MM.1S (cell line): ENCODE measurements around the gene MALRD1.

Source experiments
- DNase-seq: peaks from one replicate; pipeline ENCODE4 v3.0.0-alpha.2; 2015
- H2AFZ ChIP-seq: fragments of 300-600 bp; sonication (generic); 2 replicates; pipeline ENCODE4 v1.6.0; 2016; ENCODE audit warnings: antibody characterized with exemption, low read length
- H3F3A ChIP-seq: fragments of 300-600 bp; sonication (generic); 2 replicates; pipeline ENCODE4 v1.6.1; 2016; ENCODE audit warnings: mild to moderate bottlenecking, antibody characterized with exemption, low read length, moderate library complexity, mixed read lengths; ENCODE audit not compliant: insufficient read depth
- H3K27ac ChIP-seq: fragments of 300-600 bp; sonication (generic); 2 replicates; pipeline ENCODE4 v1.5.1; 2016; ENCODE audit warnings: mild to moderate bottlenecking, low read length
- H3K27me3 ChIP-seq: fragments of 300-600 bp; sonication (generic); replicated peaks from 2 replicates; pipeline ENCODE4 v1.6.0; 2016; ENCODE audit warnings: low read length; ENCODE audit not compliant: insufficient read depth
- H3K36me3 ChIP-seq: fragments of 300-600 bp; sonication (generic); replicated peaks from 2 replicates; pipeline ENCODE4 v1.6.1; 2016; ENCODE audit warnings: mild to moderate bottlenecking, low read length, mixed read lengths; ENCODE audit not compliant: insufficient read depth
- H3K4me1 ChIP-seq: fragments of 300-600 bp; sonication (generic); 2 replicates; pipeline ENCODE4 v1.6.1; 2016; ENCODE audit warnings: low read length, mixed read lengths
- H3K4me2 ChIP-seq: fragments of 300-600 bp; sonication (generic); 2 replicates; pipeline ENCODE4 v1.6.0; 2016; ENCODE audit warnings: low read depth, low read length
- H3K4me3 ChIP-seq: fragments of 300-600 bp; sonication (generic); 2 replicates; pipeline ENCODE4 v1.5.1; 2016; ENCODE audit warnings: low read length, mixed read lengths
- H3K79me2 ChIP-seq: fragments of 300-600 bp; sonication (generic); 2 replicates; pipeline ENCODE4 v1.6.1; 2016; ENCODE audit warnings: mixed run types, low read length, mixed read lengths
- H3K9ac ChIP-seq: fragments of 300-600 bp; sonication (generic); 2 replicates; pipeline ENCODE4 v1.6.1; 2016; ENCODE audit warnings: low read length, mixed read lengths
- H3K9me2 ChIP-seq: fragments of 300-600 bp; sonication (generic); replicated peaks from 2 replicates; pipeline ENCODE4 v1.6.1; 2016; ENCODE audit warnings: mild to moderate bottlenecking, low read length, mixed read lengths; ENCODE audit not compliant: insufficient read depth
- H3K9me3 ChIP-seq: fragments of 300-600 bp; sonication (generic); replicated peaks from 2 replicates; pipeline ENCODE4 v1.6.1; 2016; ENCODE audit warnings: mild to moderate bottlenecking, low read length, mixed read lengths; ENCODE audit not compliant: insufficient read depth
- H4K20me1 ChIP-seq: fragments of 300-600 bp; sonication (generic); 2 replicates; pipeline ENCODE4 v1.6.1; 2016; ENCODE audit warnings: mild to moderate bottlenecking, low read length, moderate library complexity, mixed read lengths; ENCODE audit not compliant: insufficient read depth
- CTCF ChIP-seq: fragments of 300-600 bp; sonication (generic); IDR thresholded peaks from 2 replicates; pipeline ENCODE4 v1.5.1; 2016; ENCODE audit warnings: antibody characterized with exemption, low read length, mixed read lengths
- EZH2 ChIP-seq: fragments of 300-600 bp; sonication (generic); optimal IDR thresholded peaks from 2 replicates; pipeline ENCODE3; 2017; ENCODE audit warnings: low read depth, mild to moderate bottlenecking, antibody characterized with exemption, low read length, mixed read lengths
- EZH2phosphoT487 ChIP-seq: fragments of 300-600 bp; sonication (generic); IDR thresholded peaks from 2 replicates; pipeline ENCODE4 v1.6.1; 2018; ENCODE audit warnings: antibody characterized with exemption, low read length

Gene MALRD1

GRCh38 chr10:19563388-19564141 is 515.0 kb downstream of the MALRD1 start:
- no peak overlapping the region for H3K27ac ChIP-seq
- H4K20me1 ChIP-seq, result no peaks in the 10 kb centered on the region
- no peak for DNase-seq
- H3K27me3 ChIP-seq, result no peaks in the 10 kb centered on the region
- H3K9me3 ChIP-seq, result no peaks in the 10 kb centered on the region
- no peaks in the 10 kb centered on the region for H3K9me2 ChIP-seq
- H3K4me1 ChIP-seq, result no peaks in the 10 kb centered on the region
- H3K36me3 ChIP-seq, result no peaks in the 10 kb centered on the region
- H3K4me3 ChIP-seq, result no peak overlapping the region
- H2AFZ ChIP-seq, result no peak overlapping the region
- no peaks in the 10 kb centered on the region for H3F3A ChIP-seq
- TF ChIP-seq CTCF (no peak), EZH2phosphoT487 (no peak), EZH2 (no peak)
- H3K9ac ChIP-seq, result no peak overlapping the region
- H3K79me2 ChIP-seq, result no peaks in the 10 kb centered on the region
- H3K4me2 ChIP-seq, result no peak overlapping the region

- H4K20me1 ChIP-seq, result no peaks in the 10 kb centered on the region
- H3K9me2 ChIP-seq, result no peaks in the 10 kb centered on the region
- H3K36me3 ChIP-seq, result no peaks in the 10 kb centered on the region
- no peak for DNase-seq
- H3F3A ChIP-seq, result no peaks in the 10 kb centered on the region
- no peak overlapping the region for H3K4me2 ChIP-seq
- H3K4me1 ChIP-seq, result no peaks in the 10 kb centered on the region
- H3K27ac ChIP-seq, result no peak overlapping the region
- TF ChIP-seq CTCF (no peak), EZH2phosphoT487 (no peak), EZH2 (no peak)
- H3K9me3 ChIP-seq, result no peaks in the 10 kb centered on the region
- no peaks in the 10 kb centered on the region for H3K27me3 ChIP-seq
- H3K79me2 ChIP-seq, result no peaks in the 10 kb centered on the region
- H3K9ac ChIP-seq, result no peak overlapping the region
- H2AFZ ChIP-seq, result no peak overlapping the region
- no peak overlapping the region for H3K4me3 ChIP-seq
These were observed 521.5 kb downstream of the MALRD1 start for GRCh38 chr10:19570120-19570519.

GRCh38 chr10:19570991-19571390 is 522.4 kb downstream of the MALRD1 start:
- no peak overlapping the region for H2AFZ ChIP-seq
- no peaks in the 10 kb centered on the region for H3K4me1 ChIP-seq
- H3K27ac ChIP-seq, result no peak overlapping the region
- H3K4me3 ChIP-seq, result no peak overlapping the region
- TF ChIP-seq CTCF, result no peak
- no peak for TF ChIP-seq EZH2
- TF ChIP-seq EZH2phosphoT487, result no peak
- no peaks in the 10 kb centered on the region for H3K9me2 ChIP-seq
- no peaks in the 10 kb centered on the region for H3K79me2 ChIP-seq
- no peaks in the 10 kb centered on the region for H3K36me3 ChIP-seq
- H4K20me1 ChIP-seq, result no peaks in the 10 kb centered on the region
- no peaks in the 10 kb centered on the region for H3K27me3 ChIP-seq
- no peak overlapping the region for H3K4me2 ChIP-seq
- no peak overlapping the region for H3K9ac ChIP-seq
- DNase-seq, result no peak
- no peaks in the 10 kb centered on the region for H3F3A ChIP-seq
- H3K9me3 ChIP-seq, result no peaks in the 10 kb centered on the region
